Activated CD4-positive, alpha-beta T cell treated with anti-CD3 and anti-CD28 coated beads, Interleukin-2, amount 10 ng/mL, durations not matched to agents 7 days and 5 days (primary cell): ENCODE results near the gene STPG2. TPM values are rescaled to one million over a fixed set of nuclear protein-coding genes. Genes with fewer than 3 reads are reported as not detected.
A peak's percentile ranks its signal among the peaks of the same experiment; 100 is the strongest.
"Not testable (repeated sequence)": the region's sequence is repeated elsewhere in the genome, so short reads cannot be mapped to it uniquely, and the experiment has no call there.

ENCODE experiments used
- CTCF ChIA-PET: fragments of 350-600 bp; sonication (Branson Sonifier 250); formaldehyde crosslinking; loops from one replicate; lab custom pipeline; 2021; ENCODE audit warnings: antibody characterized with exemption; lab: Charles Lee
- POLR2A ChIA-PET: fragments of 350-600 bp; sonication (Branson Sonifier 250); formaldehyde crosslinking; loops from one replicate; lab custom pipeline; 2021; ENCODE audit warnings: antibody characterized with exemption; lab: Charles Lee
- DNase-seq: peaks from one replicate; pipeline ENCODE4 v3.0.0-alpha.2; 2020
- H3K27ac Mint-ChIP-seq: one replicate; pipeline ENCODE4 v1.8.0; 2021; ENCODE audit warnings: mild to moderate bottlenecking, moderate library complexity, mixed read lengths
- H3K27me3 Mint-ChIP-seq: one replicate; pipeline ENCODE4 v1.8.0; 2021; ENCODE audit warnings: mixed read lengths
- H3K36me3 Mint-ChIP-seq: one replicate; pipeline ENCODE4 v1.8.0; 2021; ENCODE audit warnings: low read depth, mixed read lengths
- H3K4me1 Mint-ChIP-seq: one replicate; pipeline ENCODE4 v1.8.0; 2021; ENCODE audit warnings: mixed read lengths
- H3K4me3 Mint-ChIP-seq: one replicate; pipeline ENCODE4 v1.8.0; 2021; ENCODE audit warnings: mild to moderate bottlenecking, moderate library complexity, mixed read lengths
- H3K9me3 Mint-ChIP-seq: one replicate; pipeline ENCODE4 v1.8.0; 2021; ENCODE audit warnings: mixed read lengths
- total RNA-seq, 2 experiments: library from RNA; stranded (reverse); gene quantifications; one replicate each; pipeline ENCODE4 v1.2.3, GENCODE V29; 2021

Gene STPG2
- total RNA-seq, 2 experiments from 2014 or later = 0.12 TPM; not detected in 1

DNA sequence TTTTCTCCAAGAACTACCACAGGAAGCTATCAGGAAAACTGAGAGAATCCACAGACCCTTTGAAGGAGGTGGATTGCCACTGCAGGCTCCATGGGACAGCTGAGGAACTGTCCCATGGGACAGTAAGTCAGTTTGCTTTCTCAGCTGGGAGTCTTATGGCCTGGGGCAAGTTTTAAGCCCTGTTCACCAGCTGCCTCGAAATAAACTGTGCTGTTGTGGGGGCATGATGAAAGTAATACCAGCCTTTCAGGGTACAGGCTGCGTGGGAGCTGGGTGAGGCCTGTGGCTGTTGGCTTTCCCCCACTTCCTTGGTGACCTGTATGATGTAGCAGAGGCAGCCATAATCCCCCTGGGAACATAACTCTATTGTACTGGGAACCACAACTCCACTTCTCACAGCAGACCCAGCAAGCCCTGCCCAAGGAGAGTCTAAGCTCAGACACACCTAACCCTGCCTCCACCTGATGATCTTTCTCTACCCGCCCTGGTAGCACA lies 452.1 kb downstream of the STPG2 start:
- POLR2A ChIA-PET = no interaction called here
- Mint-ChIP-seq H3K27me3 (no peaks in the 10 kb centered on the region), H3K4me1 (no peaks in the 10 kb centered on the region), H3K27ac (no peak overlapping the region), H3K9me3 (peaks cover 17% of the 10 kb centered on the region), H3K4me3 (no peak overlapping the region), H3K36me3 (no peaks in the 10 kb centered on the region)
- CTCF ChIA-PET = no interaction called here
- DNase-seq = no peak

DNA sequence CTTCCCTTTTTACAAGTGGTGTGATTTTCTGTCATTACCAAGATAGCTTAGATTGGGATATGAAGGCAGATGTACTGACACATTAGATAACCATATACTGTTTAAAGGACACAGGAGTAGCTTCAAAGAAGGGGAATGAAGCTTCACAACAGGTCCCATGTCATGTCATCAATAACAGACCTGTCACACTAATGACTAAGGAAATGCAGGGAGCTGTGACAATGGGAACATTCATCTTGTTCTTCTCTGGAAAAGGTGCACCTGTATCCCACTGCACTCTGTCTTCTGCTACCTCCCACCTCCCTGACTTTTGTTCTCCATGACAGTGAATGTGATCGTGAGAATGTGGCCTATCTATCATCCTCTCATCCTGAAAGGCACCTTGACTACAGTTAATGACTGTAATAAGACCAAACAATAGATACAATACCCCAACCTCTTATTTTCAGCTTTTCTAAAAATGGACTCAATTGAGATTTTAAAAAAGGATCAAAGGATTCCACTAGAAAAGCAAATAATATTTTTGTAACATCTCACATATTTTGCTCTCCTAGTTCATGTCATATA lies 472.5 kb downstream of the STPG2 start:
- DNase-seq = no peak
- Mint-ChIP-seq H3K4me1 (no peaks in the 10 kb centered on the region), H3K4me3 (no peak overlapping the region), H3K9me3 (no peaks in the 10 kb centered on the region), H3K27me3 (no peaks in the 10 kb centered on the region), H3K27ac (no peak overlapping the region), H3K36me3 (no peaks in the 10 kb centered on the region)
- ChIA-PET POLR2A (no interaction called here), CTCF (no interaction called here)

DNA sequence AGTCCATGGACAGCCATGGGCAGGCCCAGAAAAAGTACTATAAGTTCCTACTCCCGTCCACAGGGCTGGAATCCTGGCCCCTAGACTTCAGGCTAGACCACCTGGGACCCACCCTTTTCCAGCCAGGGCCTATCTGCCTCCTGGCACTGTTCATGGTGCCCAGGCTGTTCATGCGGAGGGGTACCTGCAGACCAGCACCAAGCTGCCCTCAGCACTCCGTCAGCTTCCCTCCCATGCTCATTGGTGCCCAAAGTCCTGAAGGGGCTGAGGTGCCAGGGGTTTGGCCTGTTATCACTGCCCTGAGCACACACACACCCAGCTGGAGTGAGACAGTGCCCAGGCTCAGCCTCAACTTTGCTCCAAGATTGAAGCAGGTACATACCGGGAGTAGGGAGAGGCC lies 477.7 kb downstream of the STPG2 start:
- Mint-ChIP-seq H3K4me3 (no peak overlapping the region), H3K27me3 (no peaks in the 10 kb centered on the region), H3K9me3 (peaks cover 6% of the 10 kb centered on the region), H3K36me3 (no peaks in the 10 kb centered on the region), H3K4me1 (no peaks in the 10 kb centered on the region), H3K27ac (no peak overlapping the region)
- CTCF ChIA-PET = no interaction called here
- POLR2A ChIA-PET = no interaction called here
- no peak for DNase-seq

DNA sequence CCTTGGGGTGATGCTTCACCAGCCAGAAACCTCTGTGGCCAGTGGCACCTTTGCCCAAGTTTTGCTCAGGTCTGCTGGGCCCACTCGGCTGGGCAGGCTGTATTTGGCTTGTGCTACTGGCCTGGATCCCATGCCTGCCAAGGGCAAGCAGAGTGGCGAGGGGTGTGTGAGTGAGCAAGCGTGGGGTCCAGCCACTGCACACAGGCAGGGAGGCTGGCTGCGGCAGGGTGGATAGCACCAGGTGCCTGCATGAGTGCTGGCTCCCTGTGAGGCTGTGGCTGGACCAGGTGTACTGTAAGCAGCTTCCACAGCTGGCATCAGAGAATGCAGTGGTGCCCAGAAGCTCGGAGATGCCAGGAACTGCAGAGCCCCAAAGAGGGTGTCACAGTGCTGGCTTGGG lies 478.5 kb downstream of the STPG2 start:
- peaks cover 6% of the 10 kb centered on the region for H3K9me3 Mint-ChIP-seq
- no peak overlapping the region for H3K4me3 Mint-ChIP-seq
- H3K36me3 Mint-ChIP-seq = no peaks in the 10 kb centered on the region
- POLR2A ChIA-PET = no interaction called here
- CTCF ChIA-PET = no interaction called here
- no peaks in the 10 kb centered on the region for H3K4me1 Mint-ChIP-seq
- no peak for DNase-seq
- no peaks in the 10 kb centered on the region for H3K27me3 Mint-ChIP-seq
- H3K27ac Mint-ChIP-seq = no peak overlapping the region

DNA sequence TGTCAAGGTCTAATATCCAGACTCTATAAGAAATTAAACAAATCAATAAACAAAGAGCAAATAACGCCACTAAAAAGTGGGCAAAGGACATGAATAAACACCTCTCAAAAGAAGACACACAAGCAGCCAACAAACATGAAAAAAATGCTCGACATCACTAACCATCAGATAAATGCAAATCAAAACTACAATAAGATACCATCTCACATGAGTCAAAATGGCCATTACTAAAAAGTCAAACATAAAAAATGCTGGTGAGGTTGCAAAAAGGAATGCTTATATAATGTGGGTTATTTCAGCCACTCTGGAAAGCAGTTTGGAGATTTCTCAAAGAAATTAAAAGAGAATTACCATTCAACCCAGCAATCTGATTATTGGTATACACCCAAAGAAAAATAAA lies 481.1 kb downstream of the STPG2 start:
- no peak for DNase-seq
- Mint-ChIP-seq H3K27me3 (no peaks in the 10 kb centered on the region), H3K9me3 (peaks cover 6% of the 10 kb centered on the region), H3K36me3 (no peaks in the 10 kb centered on the region), H3K4me3 (no peak overlapping the region), H3K4me1 (no peaks in the 10 kb centered on the region), H3K27ac (no peak overlapping the region)
- CTCF ChIA-PET = no interaction called here
- POLR2A ChIA-PET = no interaction called here

DNA sequence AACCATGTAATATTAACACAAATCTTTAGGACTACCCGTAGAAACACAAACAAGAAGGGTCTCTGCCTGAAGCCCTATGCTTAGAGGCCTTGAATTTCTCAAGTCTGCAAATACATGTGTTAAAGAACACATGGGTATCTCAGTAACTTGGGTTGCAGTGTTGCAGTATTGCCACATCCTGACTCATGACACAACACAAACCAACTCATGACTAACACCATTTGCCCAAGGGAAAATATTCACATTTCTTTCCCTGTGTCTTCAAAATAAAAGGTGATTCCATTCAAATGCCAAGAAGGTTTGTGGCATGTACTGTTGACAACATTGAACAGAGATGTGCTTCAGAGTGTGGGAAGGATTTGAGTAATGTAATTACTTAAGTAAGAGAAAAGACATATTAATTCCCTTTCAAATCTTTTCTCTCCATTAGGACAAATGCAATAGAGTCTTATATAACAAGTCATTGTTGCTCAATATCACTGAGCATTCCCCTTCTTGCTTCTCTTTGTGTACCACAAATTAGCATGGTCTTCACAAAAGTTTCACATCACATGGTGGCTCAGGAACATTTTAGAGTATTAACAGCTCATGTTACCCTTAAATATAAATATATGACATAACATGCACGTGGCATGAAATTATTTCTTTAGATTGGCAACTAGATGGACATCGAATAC lies 487.1 kb downstream of the STPG2 start:
- no peak overlapping the region for H3K4me3 Mint-ChIP-seq
- H3K27me3 Mint-ChIP-seq = no peaks in the 10 kb centered on the region
- no peaks in the 10 kb centered on the region for H3K4me1 Mint-ChIP-seq
- H3K9me3 Mint-ChIP-seq = no peaks in the 10 kb centered on the region
- H3K36me3 Mint-ChIP-seq = no peaks in the 10 kb centered on the region
- ChIA-PET CTCF (no interaction called here), POLR2A (no interaction called here)
- H3K27ac Mint-ChIP-seq = no peak overlapping the region
- DNase-seq = no peak

DNA sequence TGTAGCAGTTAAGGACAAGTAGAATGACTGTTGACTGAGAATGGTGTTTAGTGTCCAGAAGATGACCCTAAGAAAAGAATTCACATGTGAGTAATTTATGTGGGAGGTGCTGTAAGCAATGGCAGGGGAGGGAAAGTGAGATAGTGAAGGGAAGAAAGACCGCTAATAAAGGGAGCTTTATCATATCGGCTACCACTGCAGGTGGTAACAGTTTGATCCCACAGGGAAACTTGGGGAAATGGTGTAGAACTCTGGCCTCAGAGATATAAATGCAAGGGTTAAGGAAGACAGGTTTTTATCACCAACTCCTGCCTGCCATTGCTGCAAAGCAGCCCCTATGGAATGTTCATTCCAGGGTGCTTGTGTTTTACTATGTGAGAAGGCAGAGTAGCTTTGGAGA lies 489.6 kb downstream of the STPG2 start:
- ChIA-PET POLR2A (no interaction called here), CTCF (no interaction called here)
- no peaks in the 10 kb centered on the region for H3K27me3 Mint-ChIP-seq
- no peaks in the 10 kb centered on the region for H3K4me1 Mint-ChIP-seq
- H3K27ac Mint-ChIP-seq = no peak overlapping the region
- H3K36me3 Mint-ChIP-seq = no peaks in the 10 kb centered on the region
- H3K9me3 Mint-ChIP-seq = no peaks in the 10 kb centered on the region
- H3K4me3 Mint-ChIP-seq = no peak overlapping the region
- DNase-seq = no peak

DNA sequence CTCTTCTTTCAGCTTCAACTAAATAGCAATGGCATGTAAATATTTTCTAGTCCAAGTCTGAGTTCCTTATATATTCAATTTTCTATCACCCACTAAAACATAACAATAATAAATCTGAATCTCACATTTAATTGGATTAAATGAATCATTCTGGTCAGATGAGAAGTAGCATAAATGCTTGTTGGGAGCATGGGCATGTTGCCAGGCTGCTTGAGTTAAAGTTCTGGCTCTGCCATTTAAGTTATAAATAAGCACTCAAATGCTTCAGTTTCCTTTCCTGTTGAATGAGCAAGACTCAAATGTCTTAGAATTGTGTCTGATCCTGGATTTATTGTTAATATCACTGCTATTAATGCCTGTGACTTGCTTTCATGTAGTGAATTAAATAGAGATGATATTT lies 496.3 kb downstream of the STPG2 start:
- DNase-seq = no peak
- Mint-ChIP-seq H3K4me1 (no peaks in the 10 kb centered on the region), H3K9me3 (no peaks in the 10 kb centered on the region), H3K36me3 (no peaks in the 10 kb centered on the region), H3K4me3 (no peak overlapping the region), H3K27me3 (no peaks in the 10 kb centered on the region), H3K27ac (no peak overlapping the region)
- ChIA-PET CTCF (no interaction called here), POLR2A (no interaction called here)

DNA sequence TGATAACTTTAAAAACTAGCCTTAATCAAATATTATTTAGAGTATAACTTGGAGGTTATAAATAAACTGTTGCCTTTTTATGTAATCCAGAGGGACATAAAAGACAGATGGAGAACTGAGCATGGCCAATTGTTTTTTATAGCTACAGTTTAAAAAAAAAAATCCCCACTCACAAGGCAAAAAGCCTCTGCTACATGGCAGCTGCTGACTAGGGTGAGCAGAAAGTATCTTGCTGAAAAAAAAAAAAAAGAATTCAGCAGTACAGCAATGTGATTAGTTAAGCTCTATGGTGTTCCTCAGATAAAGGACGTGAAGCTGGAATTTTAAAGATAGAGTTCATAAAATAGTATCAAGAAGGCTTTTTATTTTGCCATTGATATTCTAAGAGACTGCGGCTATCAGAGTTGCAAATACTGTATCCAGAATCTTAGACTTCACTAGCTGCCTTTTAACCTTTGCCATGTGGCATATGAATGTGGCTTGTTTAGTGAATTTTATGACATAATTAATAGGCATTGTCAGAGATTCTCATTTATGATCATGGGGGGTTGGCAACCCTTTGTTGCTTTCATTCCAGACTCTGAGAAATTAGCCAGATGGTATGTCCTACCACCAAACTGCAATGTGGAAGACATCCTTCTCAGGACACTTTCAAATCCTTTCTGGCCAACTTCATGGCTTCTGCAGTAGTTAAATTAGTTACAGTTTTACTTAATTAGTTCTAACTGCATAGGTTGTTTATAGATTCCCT lies 498.0 kb downstream of the STPG2 start:
- Mint-ChIP-seq H3K27me3 (no peaks in the 10 kb centered on the region), H3K4me1 (no peaks in the 10 kb centered on the region), H3K4me3 (no peak overlapping the region), H3K36me3 (no peaks in the 10 kb centered on the region), H3K27ac (no peak overlapping the region), H3K9me3 (no peaks in the 10 kb centered on the region)
- ChIA-PET POLR2A (no interaction called here), CTCF (no interaction called here)
- DNase-seq = no peak

DNA sequence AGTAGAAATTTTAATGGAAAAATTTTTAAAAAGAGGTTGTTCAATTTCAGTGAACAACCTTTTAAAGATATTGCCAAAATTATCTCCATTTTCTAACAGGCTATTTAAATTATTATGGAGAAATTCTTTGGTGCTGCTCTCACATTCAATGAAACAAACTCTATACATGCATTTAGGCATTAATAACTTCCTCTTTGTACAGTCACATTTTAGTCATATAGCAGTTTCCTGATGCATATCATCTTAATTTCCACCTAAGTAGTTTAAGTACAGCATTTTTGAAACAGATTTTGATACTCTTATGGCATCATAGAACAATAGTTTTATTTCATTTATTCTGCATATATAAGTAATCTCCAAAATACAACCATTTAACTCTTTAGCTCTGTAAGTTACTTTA lies 500.1 kb downstream of the STPG2 start:
- DNase-seq = no peak
- ChIA-PET POLR2A (no interaction called here), CTCF (no interaction called here)
- Mint-ChIP-seq H3K27me3 (no peaks in the 10 kb centered on the region), H3K9me3 (no peaks in the 10 kb centered on the region), H3K27ac (no peak overlapping the region), H3K4me1 (no peaks in the 10 kb centered on the region), H3K4me3 (no peak overlapping the region), H3K36me3 (no peaks in the 10 kb centered on the region)

DNA sequence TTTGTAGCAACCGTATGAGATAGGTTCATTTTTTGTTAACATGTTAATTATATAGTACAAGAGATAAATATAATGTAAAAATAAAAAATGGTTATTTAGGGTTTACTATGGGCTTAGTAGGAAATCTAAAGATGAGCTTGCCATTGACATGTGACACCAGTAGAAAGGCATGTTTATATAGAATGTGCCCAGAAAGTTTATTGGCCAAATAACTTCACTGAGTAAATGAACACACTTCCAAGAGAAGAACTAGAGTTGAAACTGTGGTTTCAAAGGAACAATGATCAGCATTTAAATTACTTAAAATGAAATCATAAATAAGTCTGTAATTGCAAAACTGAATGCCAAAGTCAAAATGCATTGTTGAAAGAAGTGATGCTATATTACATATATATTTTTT lies 503.3 kb downstream of the STPG2 start:
- POLR2A ChIA-PET = no interaction called here
- H3K4me3 Mint-ChIP-seq = no peak overlapping the region
- no peak overlapping the region for H3K27ac Mint-ChIP-seq
- no peak for DNase-seq
- no peaks in the 10 kb centered on the region for H3K36me3 Mint-ChIP-seq
- no peaks in the 10 kb centered on the region for H3K4me1 Mint-ChIP-seq
- no peaks in the 10 kb centered on the region for H3K27me3 Mint-ChIP-seq
- CTCF ChIA-PET = interaction anchor here (0.9 kb wide), 1 partner anchor 9 kb away, joined by 3 read pairs; no protein-coding TSS in a partner anchor
- H3K9me3 Mint-ChIP-seq = no peaks in the 10 kb centered on the region

DNA sequence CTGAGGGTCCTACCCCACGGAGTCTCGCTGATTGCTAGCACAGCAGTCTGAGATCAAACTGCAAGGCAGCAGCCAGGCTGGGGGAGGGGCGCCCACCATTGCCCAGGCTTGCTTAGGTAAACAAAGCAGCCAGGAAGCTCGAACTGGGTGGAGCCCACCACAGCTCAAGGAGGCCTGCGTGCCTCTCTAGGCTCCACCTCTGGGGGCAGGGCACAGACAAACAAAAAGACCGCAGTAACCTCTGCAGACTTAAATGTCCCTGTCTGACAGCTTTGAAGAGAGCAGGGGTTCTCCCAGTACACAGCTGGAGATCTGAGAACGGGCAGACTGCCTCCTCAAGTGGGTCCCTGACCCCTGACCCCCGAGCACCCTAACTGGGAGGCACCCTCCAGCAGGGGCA lies 509.4 kb downstream of the STPG2 start:
- POLR2A ChIA-PET, H3K36me3 Mint-ChIP-seq, DNase-seq, H3K9me3 Mint-ChIP-seq, CTCF ChIA-PET, H3K4me1 Mint-ChIP-seq, H3K27me3 Mint-ChIP-seq: not testable (repeated sequence)
- Mint-ChIP-seq H3K27ac (peak overlapping the region; percentile 62), H3K4me3 (peak overlapping the region; percentile 48)

DNA sequence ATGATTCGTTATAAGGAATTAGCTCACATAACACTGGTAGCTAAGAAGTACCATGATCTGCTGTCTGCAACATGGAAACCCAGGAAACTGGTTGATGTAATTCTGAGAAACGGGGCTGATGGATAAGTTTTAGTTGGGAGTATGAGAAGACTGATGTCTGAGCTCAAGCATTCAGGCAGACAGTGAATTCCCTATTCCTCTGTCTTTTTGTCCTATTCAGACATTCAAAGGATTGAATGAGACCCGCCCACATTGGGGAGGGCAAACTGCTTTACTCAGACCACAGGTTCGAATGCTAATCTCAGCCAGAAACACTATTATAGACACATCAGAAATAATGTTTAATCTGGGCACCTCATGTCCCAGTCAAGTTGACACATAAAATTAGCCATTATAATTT lies 515.5 kb downstream of the STPG2 start:
- Mint-ChIP-seq H3K4me1 (no peaks in the 10 kb centered on the region), H3K27me3 (no peaks in the 10 kb centered on the region), H3K36me3 (no peaks in the 10 kb centered on the region), H3K27ac (no peak overlapping the region), H3K4me3 (no peak overlapping the region), H3K9me3 (peaks cover 25% of the 10 kb centered on the region)
- ChIA-PET CTCF (no interaction called here), POLR2A (no interaction called here)
- no peak for DNase-seq
